Naive thymus-derived CD8-positive, alpha-beta T cell (primary cell): Measurements from ENCODE around the gene PRR23E. TPM values are rescaled to one million over a fixed set of nuclear protein-coding genes. Genes with fewer than 3 reads are reported as not detected.
A peak's percentile ranks its signal among the peaks of the same experiment; 100 is the strongest.

Experiments
- ATAC-seq, 2 donors: fragments of 150-1000 bp; cut with Tn5 transposase in 1 of 2; sonication (Bioruptor Pico), chemical (Tn5 transposase) in 1 of 2; 1 replicate in 1 of 2; 2 replicates in 1 of 2; pipeline ENCODE4 v1.10.0; 2021; ENCODE audit warnings: mild to moderate bottlenecking in 2 of 2, moderate library complexity in 2 of 2
- POLR2A ChIA-PET: fragments of 350-600 bp; sonication (Branson Sonifier 250); formaldehyde crosslinking; loops from one replicate; lab custom pipeline; 2021; ENCODE audit warnings: antibody characterized with exemption; lab: Charles Lee
- DNase-seq, 10 donors: peaks; one replicate each; pipeline versions ENCODE4 v3.0.0 to v3.0.0-alpha.2; 2020 to 2022
- H3K27ac Mint-ChIP-seq, 10 donors: one replicate each; pipeline ENCODE4 v1.8.0; 2020 to 2022; ENCODE audit warnings: mild to moderate bottlenecking in 10 of 10, mixed read lengths in 10 of 10, moderate library complexity in 4 of 10, inconsistent platforms in 1 of 10
- H3K27me3 Mint-ChIP-seq, 5 donors: one replicate each; pipeline ENCODE4 v1.8.0; 2021 to 2022; ENCODE audit warnings: mixed read lengths in 5 of 5
- H3K36me3 Mint-ChIP-seq, 3 donors: one replicate each; pipeline ENCODE4 v1.8.0; 2020 to 2022; ENCODE audit warnings: mixed read lengths in 3 of 3, mild to moderate bottlenecking in 2 of 3, inconsistent platforms in 1 of 3
- H3K4me1 Mint-ChIP-seq, 4 donors: one replicate each; pipeline ENCODE4 v1.8.0; 2021 to 2022; ENCODE audit warnings: mixed read lengths in 4 of 4
- H3K4me3 Mint-ChIP-seq, 10 donors: one replicate each; pipeline ENCODE4 v1.8.0; 2020 to 2022; ENCODE audit warnings: mild to moderate bottlenecking in 10 of 10, mixed read lengths in 10 of 10, moderate library complexity in 6 of 10, inconsistent platforms in 1 of 10
- H3K9me3 Mint-ChIP-seq, 9 donors: one replicate each; pipeline ENCODE4 v1.8.0; 2020 to 2022; ENCODE audit warnings: mixed read lengths in 9 of 9, mild to moderate bottlenecking in 3 of 9, inconsistent platforms in 1 of 9, moderate library complexity in 1 of 9
- polyA plus RNA-seq, 3 donors: library from polyadenylated mRNA; unstranded; fragments of 300-500 nt; fragmentation: Illumina TruSeq; gene quantifications; one replicate each; pipeline ENCODE4 v1.2.3, GENCODE V29; 2021
- total RNA-seq, 8 experiments: library from RNA in 2 of 8; stranded (reverse) in 2 of 8; gene quantifications; one replicate each; pipeline ENCODE4 v1.2.3 and lab custom pipeline; 2021 to 2026

Gene PRR23E
- total and polyA plus RNA-seq, 5 experiments from 2014 or later = not detected

DNA sequence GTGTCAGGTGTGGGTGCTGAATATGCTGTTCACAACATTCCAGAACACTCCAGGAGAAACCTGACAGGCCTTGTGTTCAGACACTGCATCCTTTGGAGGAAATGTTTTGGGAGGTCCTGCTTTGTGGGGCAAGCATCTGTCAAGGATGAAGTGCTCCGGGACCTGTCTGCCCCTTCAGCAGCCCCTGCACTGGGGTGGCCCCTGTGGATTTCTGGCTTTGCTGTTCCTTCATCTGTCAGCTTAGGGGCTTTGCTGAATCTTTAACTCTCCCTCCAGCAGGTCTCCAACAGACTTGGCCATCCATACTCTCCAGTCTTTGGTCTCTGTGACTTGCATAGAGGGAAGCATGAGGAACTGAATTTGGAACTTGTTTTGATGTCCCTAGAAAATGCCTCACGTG is 3.1 kb downstream of the PRR23E start:
- H3K4me1 Mint-ChIP-seq = peaks cover 0 to 3% (median 0%) of the 10 kb centered on the region in 4 donors
- peaks cover 0 to 17% (median 11%) of the 10 kb centered on the region in 9 donors for H3K9me3 Mint-ChIP-seq
- no peak overlapping the region for H3K27ac Mint-ChIP-seq
- POLR2A ChIA-PET = no interaction called here
- H3K4me3 Mint-ChIP-seq = no peak overlapping the region
- H3K27me3 Mint-ChIP-seq = peaks cover 1 to 34% (median 21%) of the 10 kb centered on the region in 5 donors
- DNase-seq = no peak
- peaks cover 0 to 9% (median 0%) of the 10 kb centered on the region in 3 donors for H3K36me3 Mint-ChIP-seq
- ATAC-seq = no peak

DNA sequence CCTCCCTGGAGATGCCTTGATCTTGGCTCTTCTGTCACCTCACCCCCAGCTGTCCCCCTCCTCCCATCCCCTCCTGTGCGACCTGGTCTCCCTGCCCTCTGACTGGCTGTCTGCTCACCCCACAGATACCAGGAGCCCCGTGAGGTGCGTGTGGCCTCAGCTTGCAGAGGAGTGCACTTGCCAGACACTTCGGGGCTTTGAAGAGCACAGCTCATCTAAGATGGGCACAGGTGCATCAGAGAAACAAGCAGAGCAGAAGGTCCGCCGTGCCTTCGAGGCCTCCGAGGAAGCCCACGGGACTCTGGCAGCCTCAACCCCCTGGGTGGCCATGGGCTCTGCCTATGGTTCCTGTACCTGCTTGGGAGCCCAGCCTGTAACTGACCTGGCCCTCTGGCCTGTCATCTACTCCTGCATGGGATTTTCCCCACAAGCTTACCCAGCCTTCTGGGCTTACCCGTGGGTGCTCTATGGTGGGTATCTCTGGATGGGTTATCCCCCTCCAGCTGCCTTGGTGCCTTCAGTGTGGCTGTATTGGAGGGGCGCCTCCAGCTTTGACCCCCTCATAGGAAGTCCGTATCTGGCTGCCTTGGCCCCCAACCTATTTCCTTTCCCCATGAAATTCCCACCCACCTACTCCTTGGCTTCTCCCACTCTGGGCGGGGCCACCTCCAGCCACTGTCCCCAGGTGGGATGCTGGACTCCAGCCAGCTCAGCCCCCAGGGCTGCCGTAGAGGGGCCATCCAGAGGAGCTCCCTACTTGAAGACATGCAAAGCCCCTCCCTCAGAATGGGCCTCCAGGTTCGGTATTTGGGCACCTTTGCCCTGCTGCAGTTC is 3.8 kb downstream of the PRR23E start:
- Mint-ChIP-seq H3K4me1 (peaks cover 0 to 3% (median 0%) of the 10 kb centered on the region in 4 donors), H3K4me3 (no peak overlapping the region), H3K27me3 (peaks cover 0 to 34% (median 21%) of the 10 kb centered on the region in 5 donors), H3K9me3 (peaks cover 0 to 17% (median 5%) of the 10 kb centered on the region in 9 donors), H3K27ac (no peak overlapping the region), H3K36me3 (peaks cover 0 to 5% (median 0%) of the 10 kb centered on the region in 3 donors)
- DNase-seq = no peak
- no peak for ATAC-seq
- POLR2A ChIA-PET = no interaction called here

DNA sequence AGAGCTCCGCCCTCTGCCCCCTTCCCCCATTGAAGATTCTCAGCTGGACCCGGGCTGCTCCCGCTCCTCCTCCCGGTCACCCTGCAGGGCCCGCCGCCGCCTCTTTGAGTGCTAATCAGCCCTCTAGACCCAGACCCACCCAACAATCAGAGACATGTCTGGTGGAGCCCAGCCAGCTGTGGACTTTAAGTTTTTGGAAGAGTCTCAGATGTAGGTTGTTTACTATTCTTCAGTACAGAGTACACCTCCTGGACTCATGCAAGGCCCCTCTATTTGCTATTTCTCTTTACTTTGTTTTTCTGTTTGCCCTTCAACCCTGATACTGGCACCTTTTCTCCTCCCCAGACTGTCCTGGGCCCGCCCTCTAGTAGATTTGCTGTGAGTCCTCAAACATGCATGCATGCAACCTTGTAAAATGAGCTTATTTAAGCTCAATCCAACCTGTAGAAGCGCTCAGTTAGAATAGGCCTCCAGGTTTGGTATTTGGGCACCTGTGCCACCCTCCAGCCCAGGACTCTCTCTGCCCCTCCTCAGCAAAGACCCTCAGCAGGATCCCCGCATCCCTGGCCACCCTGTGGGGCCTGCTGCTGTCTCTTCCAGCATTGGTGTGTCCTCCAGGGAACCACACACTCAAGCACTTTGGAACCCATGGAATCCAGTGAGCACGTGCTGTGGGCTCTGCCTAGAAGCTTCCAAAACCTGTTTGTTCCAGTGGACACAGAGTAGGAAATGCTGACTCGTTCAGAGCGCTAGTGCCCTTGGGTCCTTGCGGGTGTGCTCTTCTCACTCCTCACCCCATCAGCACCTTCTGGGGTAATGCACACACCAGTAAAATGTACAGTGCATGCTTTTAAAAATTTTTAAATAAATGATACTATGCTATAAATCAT is 4.6 kb downstream of the PRR23E start:
- Mint-ChIP-seq H3K27ac (peak overlapping the region in 1 of 10 donors; percentile 14), H3K27me3 (peaks cover 0 to 30% (median 14%) of the 10 kb centered on the region in 5 donors), H3K36me3 (no peaks in the 10 kb centered on the region), H3K4me3 (no peak overlapping the region), H3K9me3 (peaks cover 0 to 11% (median 3%) of the 10 kb centered on the region in 9 donors), H3K4me1 (peaks cover 0 to 3% (median 0%) of the 10 kb centered on the region in 4 donors)
- ATAC-seq (no peak), DNase-seq (no peak)
- POLR2A ChIA-PET = no interaction called here

DNA sequence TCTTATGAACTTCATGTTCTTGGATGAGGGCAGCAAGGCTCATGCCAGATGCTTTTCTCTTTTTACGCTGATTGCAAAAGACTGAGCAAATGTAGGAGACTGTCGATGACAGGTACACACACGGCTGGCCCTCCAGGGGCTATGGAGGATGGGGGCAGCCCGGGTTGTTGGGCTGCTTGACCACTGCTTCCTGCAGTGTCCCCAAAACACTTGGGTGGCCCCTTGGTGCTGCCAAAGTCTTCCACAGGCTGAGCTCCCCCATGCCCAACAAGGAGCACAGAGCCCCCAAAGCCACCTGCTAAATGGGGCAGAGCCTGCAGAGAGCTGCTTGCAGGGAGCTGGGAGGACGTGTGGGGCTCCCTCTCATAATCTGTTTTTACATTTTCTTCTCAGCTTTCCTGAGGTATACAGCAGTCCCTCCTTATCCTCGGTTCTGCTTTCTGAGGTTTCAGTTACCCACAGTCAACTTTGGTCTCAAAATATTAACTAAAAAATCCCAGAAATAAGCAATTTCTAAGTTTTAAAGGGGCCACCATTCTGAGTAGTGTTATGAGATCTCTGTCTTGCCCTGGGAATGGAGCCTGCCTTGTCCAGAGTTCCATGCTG is 7.3 kb downstream of the PRR23E start:
- Mint-ChIP-seq H3K27ac (no peak overlapping the region), H3K36me3 (no peaks in the 10 kb centered on the region), H3K4me1 (peaks cover 0 to 3% (median 0%) of the 10 kb centered on the region in 4 donors), H3K4me3 (no peak overlapping the region), H3K27me3 (peaks cover 0 to 23% (median 9%) of the 10 kb centered on the region in 5 donors), H3K9me3 (peaks cover 0 to 13% (median 4%) of the 10 kb centered on the region in 9 donors)
- DNase-seq (no peak), ATAC-seq (no peak)
- POLR2A ChIA-PET = no interaction called here

DNA sequence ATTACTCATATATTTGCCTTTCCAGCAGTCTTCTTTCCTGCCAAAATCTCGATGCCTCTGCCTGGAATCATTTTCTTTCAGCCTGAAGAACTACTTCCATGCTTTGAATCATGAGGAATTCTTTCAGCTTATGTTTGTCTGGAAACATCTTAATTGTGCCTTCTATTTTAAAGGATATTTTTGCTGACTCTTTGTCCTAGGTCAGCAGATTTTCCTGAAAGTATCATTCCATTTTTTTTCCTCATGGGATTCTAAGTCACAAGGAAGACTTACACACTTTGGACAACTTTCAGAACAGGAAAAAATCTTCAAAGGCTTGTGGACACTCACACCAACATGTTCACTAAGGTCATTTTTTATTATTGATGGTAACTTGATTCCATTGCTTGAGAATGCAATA is 10.1 kb downstream of the PRR23E start:
- Mint-ChIP-seq H3K36me3 (no peaks in the 10 kb centered on the region), H3K9me3 (peaks cover 0 to 13% (median 4%) of the 10 kb centered on the region in 9 donors), H3K4me3 (no peak overlapping the region), H3K27ac (no peak overlapping the region), H3K4me1 (peaks cover 0 to 2% (median 0%) of the 10 kb centered on the region in 4 donors), H3K27me3 (peaks cover 1 to 13% (median 6%) of the 10 kb centered on the region in 5 donors)
- DNase-seq (no peak), ATAC-seq (no peak)
- POLR2A ChIA-PET = no interaction called here

DNA sequence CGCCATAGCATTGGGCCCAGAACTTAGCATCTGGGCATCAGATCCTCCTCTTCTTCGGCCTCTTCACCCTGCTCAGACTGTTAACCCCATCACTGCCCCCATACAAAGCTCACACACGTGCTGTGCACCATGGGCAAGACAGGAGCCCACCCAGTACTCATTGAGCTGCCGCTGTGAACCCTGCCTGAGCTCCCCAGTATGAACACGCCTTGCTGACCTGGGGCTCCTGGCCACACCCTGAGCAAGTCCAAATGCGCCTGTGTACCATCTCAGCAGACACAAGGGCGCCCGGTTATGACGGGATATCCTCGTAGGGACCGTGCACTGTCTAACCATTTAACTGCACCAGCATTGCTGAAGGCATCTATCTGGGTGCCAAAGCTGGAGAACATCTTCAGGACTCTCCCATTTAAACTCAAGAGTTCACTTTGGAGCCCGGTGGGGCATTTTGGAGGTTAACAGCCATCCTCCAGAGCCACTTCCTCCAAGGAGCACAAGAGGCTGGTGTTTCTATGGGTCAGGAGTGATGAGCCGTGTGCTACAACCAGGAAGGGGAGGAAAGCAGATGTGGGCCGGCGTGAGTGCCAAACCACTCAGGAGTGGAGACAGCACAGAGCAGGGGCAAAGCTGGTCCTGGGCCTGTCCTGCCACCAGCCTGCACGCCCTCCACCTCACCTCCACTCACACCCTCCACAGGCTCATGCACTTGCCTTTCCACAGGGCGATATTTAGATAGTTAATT is 12.1 kb downstream of the PRR23E start:
- Mint-ChIP-seq H3K36me3 (no peaks in the 10 kb centered on the region), H3K4me3 (no peak overlapping the region), H3K27me3 (peaks cover 0 to 13% (median 10%) of the 10 kb centered on the region in 5 donors), H3K27ac (no peak overlapping the region), H3K4me1 (peaks cover 0 to 2% (median 0%) of the 10 kb centered on the region in 4 donors), H3K9me3 (peaks cover 0 to 13% (median 4%) of the 10 kb centered on the region in 9 donors)
- POLR2A ChIA-PET = no interaction called here
- no peak for DNase-seq
- ATAC-seq = no peak

DNA sequence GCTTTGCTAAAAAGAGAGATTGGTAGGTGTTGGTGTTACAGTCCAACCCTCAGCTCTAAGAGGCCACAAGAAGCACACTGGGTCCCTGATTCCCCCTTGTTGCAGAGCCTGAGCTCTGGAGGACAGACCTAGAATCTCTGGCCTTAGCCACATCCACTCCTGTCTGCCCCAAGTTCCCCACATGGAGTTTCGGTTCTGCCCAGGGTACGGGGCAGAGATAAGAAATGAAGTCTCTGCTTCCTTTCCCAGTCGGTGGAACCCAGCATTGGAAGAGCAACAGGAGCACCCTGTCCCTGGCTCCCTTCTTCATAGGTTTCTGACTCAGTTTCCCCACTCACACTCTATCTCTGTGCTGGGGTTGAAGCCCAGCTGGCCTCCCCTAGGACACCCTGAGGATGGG is 13.2 kb downstream of the PRR23E start:
- Mint-ChIP-seq H3K4me3 (no peak overlapping the region), H3K27ac (no peak overlapping the region), H3K9me3 (peaks cover 0 to 13% (median 4%) of the 10 kb centered on the region in 9 donors), H3K36me3 (no peaks in the 10 kb centered on the region), H3K27me3 (peaks cover 0 to 10% (median 8%) of the 10 kb centered on the region in 5 donors), H3K4me1 (no peaks in the 10 kb centered on the region)
- POLR2A ChIA-PET = no interaction called here
- DNase-seq = no peak
- no peak for ATAC-seq

DNA sequence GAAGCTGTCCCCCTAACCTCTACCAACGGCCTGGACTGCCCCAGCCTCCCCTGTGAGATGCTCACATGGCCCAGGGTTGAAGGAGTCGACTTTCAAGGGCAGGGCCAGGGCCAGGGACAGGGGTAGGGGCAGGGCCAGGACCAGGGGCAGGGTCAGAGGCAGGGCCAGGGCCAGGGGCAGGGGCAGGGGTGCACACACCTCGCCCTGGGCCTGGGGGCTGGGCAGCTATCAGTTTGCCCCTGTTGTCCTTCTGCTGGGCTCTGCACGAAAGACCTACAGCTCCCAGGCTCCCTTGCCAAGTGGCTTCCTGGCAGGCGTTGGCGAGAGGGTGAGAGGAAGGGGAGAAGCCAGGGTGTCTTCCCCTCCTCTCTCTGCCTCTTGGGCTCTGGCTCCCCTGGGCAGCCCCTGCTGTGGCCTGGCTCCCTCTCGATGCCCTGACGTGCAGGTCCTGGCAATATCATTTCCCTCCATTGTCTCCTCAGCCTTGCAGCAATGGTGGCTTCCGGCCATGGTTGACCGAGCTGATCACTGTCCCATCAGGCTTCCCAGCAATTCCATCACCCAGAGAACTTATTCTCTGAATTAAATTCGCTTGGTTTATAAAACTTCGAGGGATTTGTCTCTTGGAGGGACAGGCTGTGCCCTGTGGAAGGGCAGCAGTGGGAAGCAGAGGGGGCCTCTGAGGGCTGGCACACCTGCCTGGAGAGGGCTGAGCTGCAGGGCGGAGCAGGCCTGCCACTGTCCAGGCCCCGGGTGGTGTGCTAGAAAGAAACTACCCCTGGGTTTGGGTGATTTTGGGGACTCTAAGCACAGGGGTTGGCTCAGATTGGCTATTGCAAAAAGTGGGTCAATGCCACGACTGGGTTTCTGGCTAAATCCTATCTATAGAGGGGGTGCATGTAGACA is 13.9 kb downstream of the PRR23E start:
- POLR2A ChIA-PET = no interaction called here
- H3K27me3 Mint-ChIP-seq = peaks cover 0 to 16% (median 11%) of the 10 kb centered on the region in 5 donors
- H3K4me1 Mint-ChIP-seq = no peaks in the 10 kb centered on the region
- H3K9me3 Mint-ChIP-seq = peaks cover 0 to 13% (median 4%) of the 10 kb centered on the region in 9 donors
- ATAC-seq (no peak), DNase-seq (no peak)
- H3K36me3 Mint-ChIP-seq = no peaks in the 10 kb centered on the region
- no peak overlapping the region for H3K4me3 Mint-ChIP-seq
- H3K27ac Mint-ChIP-seq = no peak overlapping the region

DNA sequence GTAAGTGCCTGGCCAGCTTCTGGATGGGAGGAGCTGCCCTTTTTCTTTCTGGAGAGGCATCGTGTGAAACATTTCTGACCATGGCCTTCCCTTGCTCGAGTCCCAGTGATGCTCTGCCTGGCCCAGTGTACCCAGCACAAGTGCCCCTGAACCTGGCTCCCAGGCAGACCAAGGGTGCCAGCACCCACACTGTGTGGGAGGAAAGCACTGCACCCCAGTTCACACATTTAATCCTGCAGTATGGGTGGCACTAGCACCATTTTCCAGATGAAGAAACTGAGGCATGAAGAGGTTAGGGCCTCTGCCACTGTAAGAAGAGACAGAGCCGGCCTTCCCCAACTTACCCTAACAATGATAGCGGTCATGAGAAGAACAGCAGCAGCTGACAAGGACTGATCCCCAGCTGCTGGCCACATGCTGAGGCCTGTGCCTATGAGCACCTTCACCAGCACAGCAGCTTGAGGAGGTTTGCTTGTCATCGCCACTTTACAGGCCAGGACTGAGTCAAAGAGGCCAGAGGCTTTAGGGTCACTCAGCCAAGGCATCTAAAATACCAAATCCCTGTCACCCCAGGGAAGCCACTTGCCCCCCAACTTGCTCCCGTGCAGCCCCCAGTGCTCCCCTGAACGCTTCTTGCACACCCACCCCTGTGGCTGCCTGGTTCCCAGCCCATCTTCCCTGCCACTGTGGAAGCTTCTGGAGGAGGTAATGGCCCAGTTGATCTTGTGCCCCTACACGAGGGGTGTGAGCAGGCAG is 15.0 kb downstream of the PRR23E start:
- POLR2A ChIA-PET = no interaction called here
- Mint-ChIP-seq H3K4me3 (no peak overlapping the region), H3K27ac (peak overlapping the region in 1 of 10 donors; percentile 37), H3K9me3 (peaks cover 0 to 4% (median 0%) of the 10 kb centered on the region in 9 donors), H3K4me1 (no peaks in the 10 kb centered on the region), H3K36me3 (no peaks in the 10 kb centered on the region), H3K27me3 (peaks cover 1 to 26% (median 17%) of the 10 kb centered on the region in 5 donors)
- ATAC-seq = no peak
- DNase-seq = no peak

DNA sequence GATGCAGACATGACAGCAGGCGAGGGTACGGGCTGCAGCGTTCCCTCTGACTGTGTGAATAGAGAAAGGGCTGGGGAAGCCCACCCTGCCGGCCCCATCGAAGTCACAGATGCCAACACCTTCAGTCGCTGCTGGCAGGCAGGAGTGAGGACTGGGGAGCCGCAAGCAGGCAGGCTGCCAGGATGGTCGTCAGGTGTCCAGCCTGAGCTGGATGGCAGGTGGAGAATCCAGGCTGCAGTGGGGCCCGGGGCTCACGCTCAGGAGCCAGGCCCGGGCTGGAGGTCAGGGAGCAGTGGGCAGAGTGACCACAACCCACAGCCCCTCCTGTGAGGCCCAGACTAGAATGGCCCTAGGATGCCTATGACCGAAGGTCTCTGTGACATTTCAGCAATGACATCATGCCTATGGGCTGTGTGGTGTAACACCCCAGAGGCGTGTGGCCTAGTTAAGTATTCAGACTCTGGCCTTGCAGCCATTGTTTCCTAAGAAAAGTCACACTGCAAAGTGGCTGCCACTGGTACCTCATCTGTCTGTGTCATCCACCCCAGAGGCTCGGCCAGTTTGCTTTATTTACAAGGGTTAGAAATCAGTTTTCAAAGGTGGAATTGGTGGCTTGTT is 15.7 kb downstream of the PRR23E start:
- H3K27ac Mint-ChIP-seq = no peak overlapping the region

More for the DNA sequence above, 15.7 kb downstream of the PRR23E start:
- DNase-seq (no peak), ATAC-seq (no peak)
- Mint-ChIP-seq H3K4me1 (no peaks in the 10 kb centered on the region), H3K27me3 (peaks cover 1 to 28% (median 17%) of the 10 kb centered on the region in 5 donors), H3K36me3 (no peaks in the 10 kb centered on the region), H3K4me3 (no peak overlapping the region), H3K9me3 (peaks cover 0 to 2% (median 0%) of the 10 kb centered on the region in 9 donors)
- POLR2A ChIA-PET = no interaction called here
